ENCODE results near the gene AKT2. TPM values are rescaled to one million over a fixed set of nuclear protein-coding genes. Genes with fewer than 3 reads are reported as not detected.
"Not testable (repeated sequence)": the region's sequence is repeated elsewhere in the genome, so short reads cannot be mapped to it uniquely, and the experiment has no call there.

AKT2 gene
- polyA plus RNA-seq, 3 donors, result 11.4 to 122 (median 16.3) TPM

DNA sequence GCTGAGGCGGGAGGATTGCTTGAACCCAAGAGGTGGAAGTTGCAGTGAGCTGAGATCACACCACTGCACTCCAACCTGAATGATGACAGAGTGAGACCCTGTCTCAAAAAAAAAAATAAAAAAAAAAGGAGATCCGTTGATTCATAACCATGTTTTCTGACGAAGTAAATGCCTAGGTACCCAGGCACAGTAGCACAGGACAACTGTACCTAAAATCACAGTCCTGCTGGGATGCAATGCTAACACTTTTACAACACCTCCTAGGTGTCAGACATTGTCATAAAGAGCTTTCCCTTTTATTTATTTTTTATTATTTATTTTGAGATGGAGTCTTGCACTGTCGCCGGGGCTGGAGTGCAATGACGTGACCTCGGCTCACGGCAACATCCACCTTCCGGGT, 64.5 kb downstream of the AKT2 start:
- WGBS (ENCODE audit: insufficient coverage), result 88% methylated on average over 7 of the region's 9 CpGs
- H3K27ac ChIP-seq (ENCODE audit: low read depth in 1 of 2, low read length in 2 of 2), result no peak overlapping the region
- H3K4me1 Mint-ChIP-seq, result peaks cover 7% of the 10 kb centered on the region
- no peaks in the 10 kb centered on the region for H4K20me1 ChIP-seq (ENCODE audit: insufficient read depth, low read length)
- H3K36me3 Mint-ChIP-seq, result peaks cover 2 to 3% of the 10 kb centered on the region in 2 donors
- peaks cover 10 to 25% of the 10 kb centered on the region in 2 donors for H3K9me3 ChIP-seq (replicated peaks in 1 of 2; ENCODE audit: control insufficient read depth in 1 of 2, insufficient read depth in 1 of 2, low read length in 2 of 2)
- no peak overlapping the region for H3K4me3 ChIP-seq (replicated peaks in 1 of 3; ENCODE audit: low read depth in 2 of 3, low read length in 3 of 3)
- peaks cover 48 to 79% of the 10 kb centered on the region in 2 donors for H3K27me3 ChIP-seq (ENCODE audit: control insufficient read depth in 2 of 2, insufficient read depth in 2 of 2, low read length in 2 of 2)
- H3K4me1 ChIP-seq (ENCODE audit: control insufficient read depth in 1 of 2, insufficient read depth in 2 of 2, low read length in 2 of 2), result no peaks in the 10 kb centered on the region
- H3K79me2 ChIP-seq (ENCODE audit: insufficient read depth, low read length), result no peaks in the 10 kb centered on the region
- intact Hi-C loops (cut with micrococcal nuclease), result loop anchor here in 1 of 2 donors (5.0 kb wide), 1 partner anchor 78 kb away; no protein-coding TSS in a partner anchor
- H3K9ac ChIP-seq (ENCODE audit: insufficient read depth, low read length, poor library complexity, severe bottlenecking), result no peak overlapping the region
- no peak overlapping the region for H2AFZ ChIP-seq (ENCODE audit: insufficient read depth, low read depth, low read length, poor library complexity, severe bottlenecking)
- no peak for DNase-seq
- H3K27me3 Mint-ChIP-seq (ENCODE audit: low read depth in 3 of 3), result peaks cover 86 to 94% (median 94%) of the 10 kb centered on the region in 3 donors
- no peak overlapping the region for H3K27ac Mint-ChIP-seq
- no peak overlapping the region for H3K4me2 ChIP-seq (replicated peaks; ENCODE audit: extremely low read depth, low read length, poor library complexity, severe bottlenecking)
- peak overlapping the region in 1 of 2 donors; percentile 81 for H3K4me3 Mint-ChIP-seq
- no peaks in the 10 kb centered on the region for H3K36me3 ChIP-seq (replicated peaks in 1 of 2; ENCODE audit: control insufficient read depth in 1 of 2, insufficient read depth in 2 of 2, low read length in 2 of 2)
- TF ChIP-seq, protein P1, sequence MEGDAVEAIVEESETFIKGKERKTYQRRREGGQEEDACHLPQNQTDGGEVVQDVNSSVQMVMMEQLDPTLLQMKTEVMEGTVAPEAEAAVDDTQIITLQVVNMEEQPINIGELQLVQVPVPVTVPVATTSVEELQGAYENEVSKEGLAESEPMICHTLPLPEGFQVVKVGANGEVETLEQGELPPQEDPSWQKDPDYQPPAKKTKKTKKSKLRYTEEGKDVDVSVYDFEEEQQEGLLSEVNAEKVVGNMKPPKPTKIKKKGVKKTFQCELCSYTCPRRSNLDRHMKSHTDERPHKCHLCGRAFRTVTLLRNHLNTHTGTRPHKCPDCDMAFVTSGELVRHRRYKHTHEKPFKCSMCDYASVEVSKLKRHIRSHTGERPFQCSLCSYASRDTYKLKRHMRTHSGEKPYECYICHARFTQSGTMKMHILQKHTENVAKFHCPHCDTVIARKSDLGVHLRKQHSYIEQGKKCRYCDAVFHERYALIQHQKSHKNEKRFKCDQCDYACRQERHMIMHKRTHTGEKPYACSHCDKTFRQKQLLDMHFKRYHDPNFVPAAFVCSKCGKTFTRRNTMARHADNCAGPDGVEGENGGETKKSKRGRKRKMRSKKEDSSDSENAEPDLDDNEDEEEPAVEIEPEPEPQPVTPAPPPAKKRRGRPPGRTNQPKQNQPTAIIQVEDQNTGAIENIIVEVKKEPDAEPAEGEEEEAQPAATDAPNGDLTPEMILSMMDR (IDR thresholded peaks at IDR 0.05), result no peak
- peaks cover 10 to 33% (median 28%) of the 10 kb centered on the region in 7 donors for H3K9me3 Mint-ChIP-seq

DNA sequence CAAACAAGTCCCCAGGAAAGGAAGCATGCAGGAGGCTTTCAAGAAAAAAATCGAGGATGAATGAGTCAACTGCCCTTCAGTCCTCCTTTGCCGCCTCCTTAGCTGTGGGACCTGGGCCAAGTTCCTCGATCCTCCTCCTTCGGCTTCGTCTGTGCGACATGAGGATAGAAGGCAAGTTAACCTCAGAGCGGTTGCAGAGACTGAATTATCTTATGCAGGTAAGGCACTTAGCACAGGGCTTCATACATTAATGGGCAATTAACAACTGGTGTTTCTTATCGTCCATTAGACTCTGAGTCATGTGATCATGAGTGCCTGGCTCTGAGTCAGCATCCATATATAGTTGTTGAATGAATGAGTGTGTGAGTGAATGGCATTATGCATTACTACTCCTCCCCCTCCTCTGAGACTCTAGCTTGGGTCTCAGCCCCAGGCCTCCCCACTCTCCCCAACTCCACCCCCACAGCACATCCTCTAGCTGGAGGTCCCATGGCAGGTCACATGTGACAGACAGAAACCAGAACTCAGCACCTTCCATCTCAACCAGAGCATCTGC, 65.3 kb downstream of the AKT2 start:
- no peak overlapping the region for H3K4me3 ChIP-seq (replicated peaks in 1 of 3; ENCODE audit: low read depth in 2 of 3, low read length in 3 of 3)
- H3K4me2 ChIP-seq (replicated peaks; ENCODE audit: extremely low read depth, low read length, poor library complexity, severe bottlenecking), result no peak overlapping the region
- H3K36me3 ChIP-seq (replicated peaks in 1 of 2; ENCODE audit: control insufficient read depth in 1 of 2, insufficient read depth in 2 of 2, low read length in 2 of 2), result no peaks in the 10 kb centered on the region
- H3K9ac ChIP-seq (ENCODE audit: insufficient read depth, low read length, poor library complexity, severe bottlenecking), result no peak overlapping the region
- intact Hi-C loops (cut with micrococcal nuclease), result loop anchor here in 1 of 2 donors (5.0 kb wide), 1 partner anchor 77 kb away; no protein-coding TSS in a partner anchor
- H3K4me3 Mint-ChIP-seq, result peak overlapping the region in 1 of 2 donors; percentile 81
- WGBS (ENCODE audit: insufficient coverage), result 46% methylated on average over 4 of the region's 8 CpGs
- H3K4me1 Mint-ChIP-seq, result peaks cover 4% of the 10 kb centered on the region
- peaks cover 78 to 89% (median 88%) of the 10 kb centered on the region in 3 donors for H3K27me3 Mint-ChIP-seq (ENCODE audit: low read depth in 3 of 3)
- peaks cover 10 to 20% of the 10 kb centered on the region in 2 donors for H3K9me3 ChIP-seq (replicated peaks in 1 of 2; ENCODE audit: control insufficient read depth in 1 of 2, insufficient read depth in 1 of 2, low read length in 2 of 2)
- no peak overlapping the region for H3K27ac Mint-ChIP-seq
- no peaks in the 10 kb centered on the region for H3K4me1 ChIP-seq (ENCODE audit: control insufficient read depth in 1 of 2, insufficient read depth in 2 of 2, low read length in 2 of 2)
- TF ChIP-seq, protein P1 (IDR thresholded peaks at IDR 0.05), result no peak
- H3K27me3 ChIP-seq (ENCODE audit: control insufficient read depth in 2 of 2, insufficient read depth in 2 of 2, low read length in 2 of 2), result peaks cover 42 to 72% of the 10 kb centered on the region in 2 donors
- DNase-seq, result peak; percentile 7 to 56 (median 16)
- peaks cover 2 to 3% of the 10 kb centered on the region in 2 donors for H3K36me3 Mint-ChIP-seq
- peaks cover 8 to 30% (median 22%) of the 10 kb centered on the region in 7 donors for H3K9me3 Mint-ChIP-seq
- no peak overlapping the region for H2AFZ ChIP-seq (ENCODE audit: insufficient read depth, low read depth, low read length, poor library complexity, severe bottlenecking)
- H3K27ac ChIP-seq (ENCODE audit: low read depth in 1 of 2, low read length in 2 of 2), result no peak overlapping the region
- no peaks in the 10 kb centered on the region for H3K79me2 ChIP-seq (ENCODE audit: insufficient read depth, low read length)
- H4K20me1 ChIP-seq (ENCODE audit: insufficient read depth, low read length), result no peaks in the 10 kb centered on the region

DNA sequence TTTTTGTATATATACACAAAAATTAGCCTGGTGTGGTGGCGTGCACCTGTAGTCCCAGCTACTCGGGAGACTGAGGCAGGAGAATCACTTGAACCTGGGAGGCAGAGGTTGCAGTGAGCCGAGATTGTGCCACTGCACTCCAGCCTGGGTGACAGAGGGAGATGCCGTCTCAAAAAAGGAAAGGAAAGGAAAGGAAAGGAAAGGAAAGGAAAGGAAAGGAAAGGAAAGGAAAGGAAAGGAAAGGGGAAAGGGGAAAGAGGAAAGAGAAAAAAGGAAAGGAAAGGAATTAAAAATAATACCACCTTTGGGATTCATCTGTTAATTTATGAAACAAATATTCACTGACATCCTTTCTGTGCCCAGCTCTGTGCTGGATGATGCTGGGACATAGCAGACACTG, 66.1 kb downstream of the AKT2 start:
- H3K27ac Mint-ChIP-seq, result peak overlapping the region in 1 of 7 donors; percentile 6
- H3K36me3 Mint-ChIP-seq; H3K9ac ChIP-seq (ENCODE audit: insufficient read depth, low read length, poor library complexity, severe bottlenecking); intact Hi-C loops (cut with micrococcal nuclease); H3K27ac ChIP-seq (ENCODE audit: low read depth in 1 of 2, low read length in 2 of 2); H3K36me3 ChIP-seq (replicated peaks in 1 of 2; ENCODE audit: control insufficient read depth in 1 of 2, insufficient read depth in 2 of 2, low read length in 2 of 2); H3K4me1 Mint-ChIP-seq; DNase-seq; H4K20me1 ChIP-seq (ENCODE audit: insufficient read depth, low read length); H3K4me1 ChIP-seq (ENCODE audit: control insufficient read depth in 1 of 2, insufficient read depth in 2 of 2, low read length in 2 of 2); H3K4me2 ChIP-seq (replicated peaks; ENCODE audit: extremely low read depth, low read length, poor library complexity, severe bottlenecking); H3K4me3 ChIP-seq (replicated peaks in 1 of 3; ENCODE audit: low read depth in 2 of 3, low read length in 3 of 3); H3K79me2 ChIP-seq (ENCODE audit: insufficient read depth, low read length); H2AFZ ChIP-seq (ENCODE audit: insufficient read depth, low read depth, low read length, poor library complexity, severe bottlenecking): not testable (repeated sequence)
- peaks cover 8 to 28% (median 19%) of the 10 kb centered on the region in 7 donors for H3K9me3 Mint-ChIP-seq
- peaks cover 10 to 20% of the 10 kb centered on the region in 2 donors for H3K9me3 ChIP-seq (replicated peaks in 1 of 2; ENCODE audit: control insufficient read depth in 1 of 2, insufficient read depth in 1 of 2, low read length in 2 of 2)
- H3K4me3 Mint-ChIP-seq, result peak overlapping the region in 1 of 2 donors; percentile 81
- 100% methylated on average over 1 of the region's 4 CpGs for WGBS (ENCODE audit: insufficient coverage)
- peaks cover 70 to 82% (median 80%) of the 10 kb centered on the region in 3 donors for H3K27me3 Mint-ChIP-seq (ENCODE audit: low read depth in 3 of 3)
- H3K27me3 ChIP-seq (ENCODE audit: control insufficient read depth in 2 of 2, insufficient read depth in 2 of 2, low read length in 2 of 2), result peaks cover 39 to 64% of the 10 kb centered on the region in 2 donors
